HCT116 (cell line): Measurements from ENCODE around the gene HLA-DQB2. TPM values are rescaled to one million over a fixed set of nuclear protein-coding genes. Genes with fewer than 3 reads are reported as not detected.
A peak's percentile ranks its signal among the peaks of the same experiment; 100 is the strongest.

Experiments
- ATAC-seq: fragments of 200-7000 bp; cut with Tn5 transposase; 2 replicates; pipeline ENCODE4 v1.9.1; 2020; ENCODE audit warnings: mild to moderate bottlenecking, moderate library complexity
- BruUV-seq: library from RNA; stranded (reverse); fragments of 400-500 nt; replicated peaks from 2 replicates; lab custom pipeline; 2021; lab: Mats Ljungman, UMichigan
- CTCF ChIA-PET: fragments of 300-600 bp; sonication (Branson Sonifier 250); formaldehyde crosslinking; loops from one replicate; lab custom pipeline; 2021; ENCODE audit warnings: antibody characterized with exemption; lab: Charles Lee
- POLR2A ChIA-PET: fragments of 300-600, 350-600 bp; sonication (Branson Sonifier 250); formaldehyde crosslinking; loops from one replicate; lab custom pipeline; 2021; ENCODE audit warnings: antibody characterized with exemption; lab: Charles Lee
- RAD21 ChIA-PET, 2 experiments: fragments of 300-600 bp; sonication (Branson Sonifier 250); formaldehyde crosslinking; loops; one replicate each; lab custom pipeline; 2023; ENCODE audit warnings: low total read pairs in 2 of 2; ENCODE audit not compliant: uncharacterized antibody in 2 of 2, unreplicated experiment in 2 of 2, low non-redundant PET in 1 of 2; lab: Charles Lee
- DNase-seq: peaks from one replicate; pipeline ENCODE4 v3.0.0-alpha.2; 2010; ENCODE audit warnings: low read depth, low spot score
- H2AFZ ChIP-seq: fragments of 200-600 bp; shearing (Covaris generic), sonication (generic); 2 replicates; pipeline ENCODE4 v1.6.1; 2017; ENCODE audit warnings: low read depth, mixed run types, mixed read lengths, antibody characterized with exemption, low read length; ENCODE audit not compliant: poor library complexity, severe bottlenecking
- H3K27ac ChIP-seq: 2 replicates; pipeline ENCODE4 v1.5.1; 2012; ENCODE audit warnings: low read depth, low read length
- H3K27me3 ChIP-seq: fragments of 200-600 bp; sonication (generic); 2 replicates; pipeline ENCODE4 v1.6.1; 2016; ENCODE audit warnings: mixed run types, low read length, mixed read lengths; ENCODE audit not compliant: insufficient read depth
- H3K36me3 ChIP-seq, 2 experiments: fragments of 200-500 bp in 1 of 2; fragments of 200-600 bp in 1 of 2; sonication (Bioruptor generic) in 1 of 2; sonication (generic) in 1 of 2; 2 replicates each; pipeline versions ENCODE4 v1.5.1 to v1.6.1; 2014 to 2016; ENCODE audit warnings: low read length in 2 of 2, inconsistent platforms in 1 of 2, mixed read lengths in 1 of 2, mixed run types in 1 of 2; ENCODE audit not compliant: insufficient read depth in 2 of 2, control insufficient read depth in 1 of 2
- H3K4me1 ChIP-seq, 2 experiments: fragments of 200-600 bp in 1 of 2; sonication (generic) in 1 of 2; 2 replicates each; pipeline versions ENCODE4 v1.5.1 to v1.6.1; 2012 to 2017; ENCODE audit warnings: low read length in 2 of 2, inconsistent platforms in 1 of 2, mild to moderate bottlenecking in 1 of 2, mixed read lengths in 1 of 2, mixed run types in 1 of 2, moderate library complexity in 1 of 2; ENCODE audit not compliant: insufficient read depth in 2 of 2, control insufficient read depth in 1 of 2
- H3K4me2 ChIP-seq: fragments of 200-600 bp; sonication (generic); 2 replicates; pipeline ENCODE4 v1.6.1; 2017; ENCODE audit warnings: mixed run types, low read length, mixed read lengths
- H3K4me3 ChIP-seq, 2 experiments: fragments of 200-600 bp in 1 of 2; sonication (generic) in 1 of 2; replicated peaks in 1 of 2; 2 replicates each; pipeline ENCODE4 v1.5.1; 2011 to 2016; ENCODE audit warnings: low read length in 2 of 2, control low read depth in 1 of 2, low read depth in 1 of 2, mild to moderate bottlenecking in 1 of 2, mixed read lengths in 1 of 2, mixed run types in 1 of 2
- H3K79me2 ChIP-seq: fragments of 200-600 bp; sonication (generic); 2 replicates; pipeline ENCODE4 v1.6.1; 2017; ENCODE audit warnings: mild to moderate bottlenecking, mixed run types, low read length, moderate library complexity, mixed read lengths; ENCODE audit not compliant: insufficient read depth
- H3K9ac ChIP-seq: fragments of 200-600 bp; sonication (generic); 2 replicates; pipeline ENCODE4 v1.6.1; 2016; ENCODE audit warnings: low read length, mixed read lengths
- H3K9me2 ChIP-seq: fragments of 200-600 bp; sonication (generic), shearing (Covaris generic); 2 replicates; pipeline ENCODE4 v1.6.1; 2017; ENCODE audit warnings: mixed run types, mild to moderate bottlenecking, moderate library complexity; ENCODE audit not compliant: insufficient read depth
- H3K9me3 ChIP-seq, 2 experiments: fragments of 200-500 bp in 1 of 2; fragments of 200-600 bp in 1 of 2; sonication (Bioruptor generic) in 1 of 2; sonication (generic) in 1 of 2; 2 replicates each; pipeline ENCODE4 v1.6.1; 2014 to 2017; ENCODE audit warnings: low read length in 2 of 2, mixed read lengths in 2 of 2, inconsistent platforms in 1 of 2, low read depth in 1 of 2, mild to moderate bottlenecking in 1 of 2, mixed run types in 1 of 2, moderate library complexity in 1 of 2; ENCODE audit not compliant: control insufficient read depth in 1 of 2, insufficient read depth in 1 of 2
- H4K20me1 ChIP-seq: fragments of 200-600 bp; sonication (generic), shearing (Covaris generic); 2 replicates; pipeline ENCODE4 v1.6.1; 2017; ENCODE audit warnings: mixed run types, mild to moderate bottlenecking, moderate library complexity; ENCODE audit not compliant: insufficient read depth
- CBX3 ChIP-seq: IDR thresholded peaks from 2 replicates; pipeline ENCODE4 v1.6.1; 2012; ENCODE audit warnings: low read depth
- CEBPB ChIP-seq: IDR thresholded peaks from 2 replicates; pipeline ENCODE4 v1.6.1; 2012; ENCODE audit warnings: low read depth
- EGR1 ChIP-seq: IDR thresholded peaks from 2 replicates; pipeline ENCODE4 v1.6.1; 2012; ENCODE audit warnings: low read depth
- ELF1 ChIP-seq: IDR thresholded peaks from 2 replicates; pipeline ENCODE4 v1.6.1; 2012; ENCODE audit warnings: low read depth, borderline replicate concordance
- EZH2phosphoT487 ChIP-seq: fragments of 200-600 bp; IDR thresholded peaks from 2 replicates; pipeline ENCODE4 v1.6.1; 2018; ENCODE audit warnings: antibody characterized with exemption, borderline replicate concordance
- POLR2A ChIP-seq: IDR thresholded peaks from 2 replicates; pipeline ENCODE4 v1.7.0; 2011; ENCODE audit warnings: borderline replicate concordance; ENCODE audit not compliant: insufficient read depth, insufficient read length; ENCODE audit errors: extremely low read depth
- SP1 ChIP-seq: IDR thresholded peaks from 2 replicates; pipeline ENCODE4 v1.6.1; 2012; ENCODE audit warnings: low read depth
- ZFX ChIP-seq: fragments of 450-650 bp; IDR thresholded peaks from 2 replicates; pipeline ENCODE4 v1.6.1; 2017
- ZNF274 ChIP-seq: fragments of 200-500 bp; sonication (Bioruptor generic); IDR thresholded peaks from 2 replicates; pipeline ENCODE4 v1.6.1; 2014; ENCODE audit warnings: mild to moderate bottlenecking, low read depth, low read length, inconsistent platforms
- intact Hi-C: fragments of 100-400 bp; cut with micrococcal nuclease; formaldehyde crosslinking; loops from 2 replicates; pipeline ENCODE4 v1.10.0; 2022
- total RNA-seq: library from RNA; stranded (reverse); gene quantifications from one replicate; pipeline ENCODE4 v1.2.1, GENCODE V29; 2021; ENCODE audit not compliant: unreplicated experiment
- TF ChIP-seq, protein P1 (sequence below): IDR thresholded peaks from 2 replicates; pipeline ENCODE4 v1.6.1; 2012
- TF ChIP-seq, protein P2 (sequence below), 3 experiments: fragments of 200-600 bp in 1 of 3; sonication (generic) in 1 of 3; IDR thresholded peaks in 2 of 3; conservative IDR thresholded peaks in 1 of 3; 2 replicates each; pipeline ENCODE4 v1.5.1; 2012 to 2017; ENCODE audit warnings: low read depth in 2 of 3, low read length in 2 of 3, antibody characterized with exemption in 1 of 3, borderline replicate concordance in 1 of 3, control low read depth in 1 of 3, mild to moderate bottlenecking in 1 of 3, mixed read lengths in 1 of 3, mixed run types in 1 of 3, moderate library complexity in 1 of 3; ENCODE audit not compliant: insufficient read depth in 1 of 3
- TF ChIP-seq, protein P3 (sequence below): IDR thresholded peaks from 2 replicates; pipeline ENCODE4 v1.6.1; 2012; ENCODE audit warnings: low read depth

Gene HLA-DQB2
- total RNA-seq, 1 experiment from 2014 or later: 1.8 TPM

DNA sequence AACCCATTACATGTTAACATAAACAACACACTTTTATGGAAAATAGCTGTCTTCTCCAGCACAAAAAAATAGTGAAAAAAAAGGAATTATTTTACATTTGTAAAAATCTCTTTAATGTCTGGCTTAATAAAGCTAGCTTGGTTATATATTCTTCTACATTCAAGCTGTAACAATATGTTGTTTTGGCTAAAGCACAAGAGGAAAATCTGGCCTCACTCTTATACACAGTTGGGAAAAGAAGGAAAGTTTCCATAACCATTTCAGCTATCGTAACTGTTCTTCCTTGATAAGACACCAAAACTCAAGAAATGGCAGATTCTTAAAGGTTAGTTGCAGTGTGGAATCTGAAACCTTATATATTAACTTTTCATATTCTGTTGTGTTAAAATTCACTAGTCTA, 45.8 kb upstream of the HLA-DQB2 start:
- ATAC-seq: no peak
- intact Hi-C loops: no loop called here
- BruUV-seq: no TSS peak

DNA sequence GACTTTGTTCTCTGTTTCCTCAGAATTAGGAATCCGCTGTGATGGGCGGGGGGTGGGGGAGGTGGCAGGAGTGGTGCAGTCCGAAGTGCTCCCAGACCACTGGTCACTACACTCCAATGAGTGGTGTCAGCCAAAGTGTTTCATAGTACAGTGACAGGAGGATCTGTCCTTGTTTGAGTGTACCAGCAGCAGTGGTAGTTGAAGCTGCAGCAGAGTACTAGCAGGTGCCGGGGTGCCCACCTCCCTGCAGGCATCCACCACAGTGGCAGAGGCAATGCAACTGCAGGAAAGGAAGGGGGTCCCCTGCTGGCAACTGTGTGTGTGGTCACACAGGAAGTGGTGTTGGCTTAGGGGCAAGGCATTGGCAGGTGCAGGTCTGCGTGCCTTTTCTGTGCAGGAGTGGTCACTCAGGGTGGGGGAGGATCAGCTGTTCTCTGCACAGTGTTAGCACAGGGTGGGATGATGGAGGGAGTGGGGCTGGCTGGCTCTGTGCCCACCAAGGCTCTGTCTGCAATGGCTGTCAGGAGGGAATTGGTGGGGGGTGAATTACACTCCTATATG, 43.8 kb upstream of the HLA-DQB2 start:
- ATAC-seq: peak; percentile 64; the same call in 1 of the 2 replicates

More for the DNA sequence above, 45.8 kb upstream of the HLA-DQB2 start:
- no peak overlapping the region for H3K4me3 ChIP-seq
- H3K9me2 ChIP-seq: no peaks in the 10 kb centered on the region; the same call in 1 of the 2 replicates
- H3K9ac ChIP-seq: no peak overlapping the region
- no peak overlapping the region for H3K27ac ChIP-seq
- CTCF ChIA-PET: interaction anchor here (0.8 to 1.1 kb wide), 2 partner anchors 23 to 52 kb away, joined by 3 to 4 read pairs; no protein-coding TSS in a partner anchor
- H3K36me3 ChIP-seq: no peaks in the 10 kb centered on the region
- DNase-seq: no peak
- RAD21 ChIA-PET: no interaction called here
- H3K79me2 ChIP-seq: no peaks in the 10 kb centered on the region
- H3K27me3 ChIP-seq: peaks cover 21% of the 10 kb centered on the region
- H3K4me2 ChIP-seq: no peak overlapping the region
- no peak overlapping the region for H2AFZ ChIP-seq
- H3K9me3 ChIP-seq: no peaks in the 10 kb centered on the region
- TF ChIP-seq CEBPB: no peak
- TF ChIP-seq ZFX: no peak
- no peak for TF ChIP-seq ZNF274
- no peak for TF ChIP-seq POLR2A
- TF ChIP-seq CBX3: no peak
- TF ChIP-seq, protein P1, sequence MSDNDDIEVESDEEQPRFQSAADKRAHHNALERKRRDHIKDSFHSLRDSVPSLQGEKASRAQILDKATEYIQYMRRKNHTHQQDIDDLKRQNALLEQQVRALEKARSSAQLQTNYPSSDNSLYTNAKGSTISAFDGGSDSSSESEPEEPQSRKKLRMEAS: no peak
- no peak for TF ChIP-seq SP1
- no peak for TF ChIP-seq EGR1
- no peak for TF ChIP-seq ELF1
- no peaks in the 10 kb centered on the region for H4K20me1 ChIP-seq
- POLR2A ChIA-PET: no interaction called here
- no peaks in the 10 kb centered on the region for H3K4me1 ChIP-seq

More for the DNA sequence above, 43.8 kb upstream of the HLA-DQB2 start:
- H3K9me2 ChIP-seq: no peaks in the 10 kb centered on the region; the same call in 1 of the 2 replicates
- H3K36me3 ChIP-seq: no peaks in the 10 kb centered on the region
- H3K9me3 ChIP-seq: no peaks in the 10 kb centered on the region
- H3K79me2 ChIP-seq: no peaks in the 10 kb centered on the region
- DNase-seq: no peak
- POLR2A ChIA-PET: no interaction called here
- RAD21 ChIA-PET: no interaction called here
- no peak for TF ChIP-seq EGR1
- no peak for TF ChIP-seq CEBPB
- no peak for TF ChIP-seq EZH2phosphoT487
- TF ChIP-seq, protein P2, sequence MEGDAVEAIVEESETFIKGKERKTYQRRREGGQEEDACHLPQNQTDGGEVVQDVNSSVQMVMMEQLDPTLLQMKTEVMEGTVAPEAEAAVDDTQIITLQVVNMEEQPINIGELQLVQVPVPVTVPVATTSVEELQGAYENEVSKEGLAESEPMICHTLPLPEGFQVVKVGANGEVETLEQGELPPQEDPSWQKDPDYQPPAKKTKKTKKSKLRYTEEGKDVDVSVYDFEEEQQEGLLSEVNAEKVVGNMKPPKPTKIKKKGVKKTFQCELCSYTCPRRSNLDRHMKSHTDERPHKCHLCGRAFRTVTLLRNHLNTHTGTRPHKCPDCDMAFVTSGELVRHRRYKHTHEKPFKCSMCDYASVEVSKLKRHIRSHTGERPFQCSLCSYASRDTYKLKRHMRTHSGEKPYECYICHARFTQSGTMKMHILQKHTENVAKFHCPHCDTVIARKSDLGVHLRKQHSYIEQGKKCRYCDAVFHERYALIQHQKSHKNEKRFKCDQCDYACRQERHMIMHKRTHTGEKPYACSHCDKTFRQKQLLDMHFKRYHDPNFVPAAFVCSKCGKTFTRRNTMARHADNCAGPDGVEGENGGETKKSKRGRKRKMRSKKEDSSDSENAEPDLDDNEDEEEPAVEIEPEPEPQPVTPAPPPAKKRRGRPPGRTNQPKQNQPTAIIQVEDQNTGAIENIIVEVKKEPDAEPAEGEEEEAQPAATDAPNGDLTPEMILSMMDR (IDR thresholded peaks at IDR 0.05 in 2 of 3, conservative IDR thresholded peaks at IDR 0.05 in 1 of 3; ENCODE audit: borderline replicate concordance in 1 of 3, insufficient read depth in 1 of 3, low read depth in 2 of 3, low read length in 2 of 3): 0 out of 6 replicates have a peak, but pooled peaks of 1 of the 3 experiments have one; percentile 13
- no peak for TF ChIP-seq POLR2A
- TF ChIP-seq, protein P3, sequence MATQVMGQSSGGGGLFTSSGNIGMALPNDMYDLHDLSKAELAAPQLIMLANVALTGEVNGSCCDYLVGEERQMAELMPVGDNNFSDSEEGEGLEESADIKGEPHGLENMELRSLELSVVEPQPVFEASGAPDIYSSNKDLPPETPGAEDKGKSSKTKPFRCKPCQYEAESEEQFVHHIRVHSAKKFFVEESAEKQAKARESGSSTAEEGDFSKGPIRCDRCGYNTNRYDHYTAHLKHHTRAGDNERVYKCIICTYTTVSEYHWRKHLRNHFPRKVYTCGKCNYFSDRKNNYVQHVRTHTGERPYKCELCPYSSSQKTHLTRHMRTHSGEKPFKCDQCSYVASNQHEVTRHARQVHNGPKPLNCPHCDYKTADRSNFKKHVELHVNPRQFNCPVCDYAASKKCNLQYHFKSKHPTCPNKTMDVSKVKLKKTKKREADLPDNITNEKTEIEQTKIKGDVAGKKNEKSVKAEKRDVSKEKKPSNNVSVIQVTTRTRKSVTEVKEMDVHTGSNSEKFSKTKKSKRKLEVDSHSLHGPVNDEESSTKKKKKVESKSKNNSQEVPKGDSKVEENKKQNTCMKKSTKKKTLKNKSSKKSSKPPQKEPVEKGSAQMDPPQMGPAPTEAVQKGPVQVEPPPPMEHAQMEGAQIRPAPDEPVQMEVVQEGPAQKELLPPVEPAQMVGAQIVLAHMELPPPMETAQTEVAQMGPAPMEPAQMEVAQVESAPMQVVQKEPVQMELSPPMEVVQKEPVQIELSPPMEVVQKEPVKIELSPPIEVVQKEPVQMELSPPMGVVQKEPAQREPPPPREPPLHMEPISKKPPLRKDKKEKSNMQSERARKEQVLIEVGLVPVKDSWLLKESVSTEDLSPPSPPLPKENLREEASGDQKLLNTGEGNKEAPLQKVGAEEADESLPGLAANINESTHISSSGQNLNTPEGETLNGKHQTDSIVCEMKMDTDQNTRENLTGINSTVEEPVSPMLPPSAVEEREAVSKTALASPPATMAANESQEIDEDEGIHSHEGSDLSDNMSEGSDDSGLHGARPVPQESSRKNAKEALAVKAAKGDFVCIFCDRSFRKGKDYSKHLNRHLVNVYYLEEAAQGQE: no peak
- TF ChIP-seq SP1: no peak
- CTCF ChIA-PET: no interaction called here
- no TSS peak for BruUV-seq
- no peak overlapping the region for H3K4me2 ChIP-seq
- H3K27me3 ChIP-seq: peaks cover 41% of the 10 kb centered on the region
- H3K9ac ChIP-seq: no peak overlapping the region
- H3K4me3 ChIP-seq: no peak overlapping the region
- H4K20me1 ChIP-seq: no peaks in the 10 kb centered on the region
- intact Hi-C loops: no loop called here
- H2AFZ ChIP-seq: no peak overlapping the region
- H3K4me1 ChIP-seq: no peaks in the 10 kb centered on the region
- no peak overlapping the region for H3K27ac ChIP-seq
